ENCODE results near the gene MT3.

- no peak for TF ChIP-seq SIN3A (IDR thresholded peaks at IDR 0.05; ENCODE audit: borderline replicate concordance, insufficient read depth, low read length)
- TF ChIP-seq, protein P1, sequence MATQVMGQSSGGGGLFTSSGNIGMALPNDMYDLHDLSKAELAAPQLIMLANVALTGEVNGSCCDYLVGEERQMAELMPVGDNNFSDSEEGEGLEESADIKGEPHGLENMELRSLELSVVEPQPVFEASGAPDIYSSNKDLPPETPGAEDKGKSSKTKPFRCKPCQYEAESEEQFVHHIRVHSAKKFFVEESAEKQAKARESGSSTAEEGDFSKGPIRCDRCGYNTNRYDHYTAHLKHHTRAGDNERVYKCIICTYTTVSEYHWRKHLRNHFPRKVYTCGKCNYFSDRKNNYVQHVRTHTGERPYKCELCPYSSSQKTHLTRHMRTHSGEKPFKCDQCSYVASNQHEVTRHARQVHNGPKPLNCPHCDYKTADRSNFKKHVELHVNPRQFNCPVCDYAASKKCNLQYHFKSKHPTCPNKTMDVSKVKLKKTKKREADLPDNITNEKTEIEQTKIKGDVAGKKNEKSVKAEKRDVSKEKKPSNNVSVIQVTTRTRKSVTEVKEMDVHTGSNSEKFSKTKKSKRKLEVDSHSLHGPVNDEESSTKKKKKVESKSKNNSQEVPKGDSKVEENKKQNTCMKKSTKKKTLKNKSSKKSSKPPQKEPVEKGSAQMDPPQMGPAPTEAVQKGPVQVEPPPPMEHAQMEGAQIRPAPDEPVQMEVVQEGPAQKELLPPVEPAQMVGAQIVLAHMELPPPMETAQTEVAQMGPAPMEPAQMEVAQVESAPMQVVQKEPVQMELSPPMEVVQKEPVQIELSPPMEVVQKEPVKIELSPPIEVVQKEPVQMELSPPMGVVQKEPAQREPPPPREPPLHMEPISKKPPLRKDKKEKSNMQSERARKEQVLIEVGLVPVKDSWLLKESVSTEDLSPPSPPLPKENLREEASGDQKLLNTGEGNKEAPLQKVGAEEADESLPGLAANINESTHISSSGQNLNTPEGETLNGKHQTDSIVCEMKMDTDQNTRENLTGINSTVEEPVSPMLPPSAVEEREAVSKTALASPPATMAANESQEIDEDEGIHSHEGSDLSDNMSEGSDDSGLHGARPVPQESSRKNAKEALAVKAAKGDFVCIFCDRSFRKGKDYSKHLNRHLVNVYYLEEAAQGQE (IDR thresholded peaks at IDR 0.05; ENCODE audit: insufficient read depth in 1 of 2, low read depth in 2 of 2, low read length in 2 of 2) = no peak
- TF ChIP-seq POLR2AphosphoS5 (IDR thresholded peaks at IDR 0.05; ENCODE audit: low read depth, low read length) = no peak
- TF ChIP-seq FOXP2 (optimal IDR thresholded peaks at IDR 0.05; ENCODE audit: borderline replicate concordance, extremely low read depth, extremely low read length, insufficient read depth) = no peak
- no peak for TF ChIP-seq TAF1 (IDR thresholded peaks at IDR 0.05; ENCODE audit: borderline replicate concordance, insufficient read depth, low read length)
Observed at GRCh38 chr16:56584276-56584675, 5.1 kb upstream of the MT3 start.

Measured in PFSK-1 (cell line).